Loucy (cell line): Measurements from ENCODE around the gene SLC30A2.

Experiments used
- EZH2phosphoT487 ChIP-seq: fragments of 200-600 bp; IDR thresholded peaks from 2 replicates; pipeline ENCODE4 v1.6.1; 2018; ENCODE audit warnings: antibody characterized with exemption, mild to moderate bottlenecking, moderate library complexity, borderline replicate concordance
- TF ChIP-seq, protein P1 (sequence below): fragments of 200-600 bp; sonication (generic); conservative IDR thresholded peaks from 2 replicates; pipeline ENCODE4 v1.5.1; 2014; ENCODE audit warnings: mild to moderate bottlenecking, antibody characterized with exemption, low read length

DNA sequence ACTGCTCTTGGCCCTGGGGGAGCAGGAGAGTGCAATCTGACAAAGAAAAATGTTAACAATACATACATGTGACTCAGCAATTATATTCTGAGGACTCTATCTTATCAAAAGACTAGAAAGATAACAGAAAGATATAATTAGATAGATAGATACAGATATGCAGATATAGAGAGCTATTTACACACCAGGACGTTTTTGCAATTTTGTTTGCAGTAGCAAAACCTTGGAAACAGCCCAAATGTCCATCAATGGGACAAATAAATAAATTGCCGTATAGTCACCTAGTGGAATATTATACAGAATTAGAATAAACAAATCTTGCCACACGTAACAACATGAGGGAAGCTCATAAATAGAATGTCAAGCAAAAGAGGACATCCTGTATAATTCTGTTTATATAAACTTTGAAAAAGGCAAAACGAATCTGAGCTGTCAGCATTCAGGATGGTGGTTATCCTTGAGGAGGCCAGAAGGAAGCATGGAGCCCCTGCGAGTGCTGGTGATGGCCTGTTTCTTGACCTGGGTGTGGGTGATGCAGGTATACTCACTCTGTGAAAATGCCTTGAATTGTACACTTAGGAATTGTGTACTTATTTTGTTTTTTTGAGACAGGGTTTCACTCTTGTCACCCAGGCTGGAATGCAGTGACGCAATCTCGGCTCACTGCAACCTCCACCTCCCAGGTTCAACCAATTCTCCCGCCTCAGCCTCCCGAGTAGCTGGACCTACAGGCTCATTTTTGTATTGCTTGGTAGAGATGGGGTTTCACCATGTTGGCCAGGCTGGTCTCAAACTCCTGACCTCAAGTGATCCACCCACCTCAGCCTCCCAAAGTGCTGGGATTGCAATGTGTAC lies 34.3 kb upstream of the SLC30A2 start:
- TF ChIP-seq, protein P1, sequence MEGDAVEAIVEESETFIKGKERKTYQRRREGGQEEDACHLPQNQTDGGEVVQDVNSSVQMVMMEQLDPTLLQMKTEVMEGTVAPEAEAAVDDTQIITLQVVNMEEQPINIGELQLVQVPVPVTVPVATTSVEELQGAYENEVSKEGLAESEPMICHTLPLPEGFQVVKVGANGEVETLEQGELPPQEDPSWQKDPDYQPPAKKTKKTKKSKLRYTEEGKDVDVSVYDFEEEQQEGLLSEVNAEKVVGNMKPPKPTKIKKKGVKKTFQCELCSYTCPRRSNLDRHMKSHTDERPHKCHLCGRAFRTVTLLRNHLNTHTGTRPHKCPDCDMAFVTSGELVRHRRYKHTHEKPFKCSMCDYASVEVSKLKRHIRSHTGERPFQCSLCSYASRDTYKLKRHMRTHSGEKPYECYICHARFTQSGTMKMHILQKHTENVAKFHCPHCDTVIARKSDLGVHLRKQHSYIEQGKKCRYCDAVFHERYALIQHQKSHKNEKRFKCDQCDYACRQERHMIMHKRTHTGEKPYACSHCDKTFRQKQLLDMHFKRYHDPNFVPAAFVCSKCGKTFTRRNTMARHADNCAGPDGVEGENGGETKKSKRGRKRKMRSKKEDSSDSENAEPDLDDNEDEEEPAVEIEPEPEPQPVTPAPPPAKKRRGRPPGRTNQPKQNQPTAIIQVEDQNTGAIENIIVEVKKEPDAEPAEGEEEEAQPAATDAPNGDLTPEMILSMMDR = no peak
- no peak for TF ChIP-seq EZH2phosphoT487
